Measurements from ENCODE around the gene DLX1.

Gene DLX1

GRCh38 chr2:172095905-172096625 is 10.8 kb downstream of the DLX1 start:
- H3K4me1 Mint-ChIP-seq (ENCODE audit: low read depth), result peaks cover 47% of the 10 kb centered on the region
- H3K4me3 Mint-ChIP-seq, result peak overlapping the region; percentile 76
- peaks cover 90% of the 10 kb centered on the region for H3K27me3 Mint-ChIP-seq
- no peaks in the 10 kb centered on the region for H3K9me3 Mint-ChIP-seq
- no peak overlapping the region for H3K27ac Mint-ChIP-seq
- DNase-seq, result peak; percentile 39
- H3K36me3 Mint-ChIP-seq (ENCODE audit: low read depth), result no peaks in the 10 kb centered on the region

GRCh38 chr2:172096626-172097547 is 11.6 kb downstream of the DLX1 start:
- peaks cover 92% of the 10 kb centered on the region for H3K27me3 Mint-ChIP-seq
- H3K9me3 Mint-ChIP-seq, result no peaks in the 10 kb centered on the region
- H3K36me3 Mint-ChIP-seq (ENCODE audit: low read depth), result no peaks in the 10 kb centered on the region
- H3K27ac Mint-ChIP-seq, result no peak overlapping the region
- DNase-seq, result peak; percentile 45
- H3K4me1 Mint-ChIP-seq (ENCODE audit: low read depth), result peaks cover 55% of the 10 kb centered on the region
- peak overlapping the region; percentile 51 for H3K4me3 Mint-ChIP-seq

GRCh38 chr2:172097557-172098131 is 12.3 kb downstream of the DLX1 start:
- Mint-ChIP-seq H3K4me1 (ENCODE audit: low read depth) (peaks cover 61% of the 10 kb centered on the region), H3K27me3 (peaks cover 91% of the 10 kb centered on the region), H3K36me3 (ENCODE audit: low read depth) (no peaks in the 10 kb centered on the region), H3K4me3 (no peak overlapping the region), H3K27ac (no peak overlapping the region), H3K9me3 (no peaks in the 10 kb centered on the region)
- peak; percentile 37 for DNase-seq

DNA sequence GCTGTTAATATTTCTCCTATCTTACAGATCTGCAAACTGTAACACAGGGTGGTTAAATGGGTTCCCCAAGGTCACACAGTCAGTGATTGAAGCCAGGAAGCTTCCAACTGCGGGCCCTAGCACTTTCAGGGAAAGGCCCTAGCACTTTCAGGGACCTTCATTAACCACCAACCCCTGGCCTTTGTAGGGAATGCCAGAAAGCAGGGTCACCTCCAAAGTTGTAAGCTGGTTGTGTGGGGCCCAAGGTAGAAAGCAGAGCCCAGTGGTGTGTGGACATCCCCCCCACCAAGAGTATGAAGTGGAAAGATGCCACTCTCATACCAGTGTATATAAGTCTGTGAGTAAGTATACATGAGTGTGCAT is 13.0 kb downstream of the DLX1 start:
- Mint-ChIP-seq H3K27ac (no peak overlapping the region), H3K27me3 (peaks cover 90% of the 10 kb centered on the region), H3K9me3 (no peaks in the 10 kb centered on the region), H3K4me1 (ENCODE audit: low read depth) (peaks cover 65% of the 10 kb centered on the region), H3K4me3 (peak overlapping the region; percentile 9), H3K36me3 (ENCODE audit: low read depth) (no peaks in the 10 kb centered on the region)
- peak; percentile 34 for DNase-seq

DNA sequence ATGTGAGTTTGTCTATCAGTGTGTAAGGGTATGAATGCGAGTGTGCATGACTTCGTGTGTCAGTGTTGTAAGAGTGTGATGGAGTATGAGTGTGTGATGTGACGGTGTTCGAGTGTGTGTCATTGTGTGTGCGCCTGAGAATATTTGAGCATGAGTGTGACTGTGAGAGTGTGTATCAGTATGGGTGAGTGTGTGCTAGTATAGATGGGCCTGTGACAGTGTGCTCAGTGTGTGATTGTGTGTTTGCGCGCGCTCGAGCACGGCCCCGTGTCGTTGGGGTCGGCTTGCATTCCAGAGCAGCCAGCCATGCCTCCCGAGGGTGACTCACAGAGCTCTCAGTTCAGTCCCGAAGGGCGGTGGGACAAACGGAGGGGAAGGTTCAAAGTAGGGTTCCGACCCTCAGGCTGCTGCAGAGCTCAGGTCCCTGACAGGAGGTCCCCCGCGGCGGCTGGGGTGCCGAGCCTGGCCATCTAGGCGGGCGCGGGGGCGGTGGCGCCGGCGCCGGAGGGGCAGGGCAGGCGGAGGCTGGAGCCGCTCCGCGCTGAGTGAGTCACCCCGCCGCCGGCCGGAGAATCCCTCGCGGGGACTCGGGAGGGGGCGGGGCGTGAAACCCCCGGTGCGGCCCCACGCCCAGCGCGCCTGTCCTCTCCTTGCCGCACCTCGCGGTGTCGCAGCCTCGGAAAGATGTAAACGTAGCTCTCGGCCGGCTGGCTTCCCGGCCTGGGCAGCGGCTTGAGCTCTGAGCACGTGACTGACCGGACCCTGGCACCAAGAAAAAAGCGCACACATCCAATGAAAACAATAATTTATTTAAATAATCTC is 13.6 kb downstream of the DLX1 start:
- Mint-ChIP-seq H3K4me1 (ENCODE audit: low read depth) (peaks cover 70% of the 10 kb centered on the region), H3K27ac (no peak overlapping the region), H3K27me3 (peaks cover 90% of the 10 kb centered on the region), H3K36me3 (ENCODE audit: low read depth) (no peaks in the 10 kb centered on the region), H3K4me3 (peak overlapping the region; percentile 9), H3K9me3 (no peaks in the 10 kb centered on the region)
- peak; percentile 62 for DNase-seq

DNA sequence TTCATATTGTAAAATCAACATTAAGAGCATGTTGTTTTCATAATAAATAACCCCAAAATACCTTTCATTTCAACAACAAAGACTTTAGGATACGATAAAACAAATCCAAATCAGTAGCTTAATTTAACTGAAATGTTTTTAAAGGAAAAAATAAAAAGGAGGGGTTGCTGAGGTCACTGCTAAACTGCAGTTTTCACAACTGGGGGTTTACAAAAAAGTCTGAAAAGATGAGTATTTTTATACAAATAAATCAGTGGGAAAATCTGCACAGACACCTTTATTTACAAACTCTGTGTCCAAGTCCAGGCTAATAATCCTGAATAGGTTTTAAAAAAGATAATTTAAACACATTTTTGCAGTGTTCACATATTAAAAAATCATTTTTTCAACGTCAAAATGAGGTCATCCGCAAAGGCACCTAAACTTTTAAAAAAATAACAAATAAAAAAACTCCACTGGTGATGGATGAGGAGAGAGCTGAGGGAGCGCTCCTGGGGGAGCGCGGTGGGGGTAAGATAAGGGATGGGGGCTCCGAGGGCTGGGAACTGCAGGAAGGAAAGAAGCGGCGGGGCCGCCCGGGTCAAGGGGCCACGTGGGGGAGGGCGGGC is 14.3 kb downstream of the DLX1 start:
- H3K27ac Mint-ChIP-seq, result no peak overlapping the region

GRCh38 chr2:172100080-172100934 is 15.0 kb downstream of the DLX1 start:
- Mint-ChIP-seq H3K36me3 (ENCODE audit: low read depth) (no peaks in the 10 kb centered on the region), H3K4me3 (peak overlapping the region; percentile 38), H3K9me3 (no peaks in the 10 kb centered on the region), H3K4me1 (ENCODE audit: low read depth) (peaks cover 67% of the 10 kb centered on the region), H3K27ac (peak overlapping the region; percentile 17), H3K27me3 (peaks cover 92% of the 10 kb centered on the region)
- DNase-seq, result peak; percentile 44

More for the DNA sequence above, 14.3 kb downstream of the DLX1 start:
- Mint-ChIP-seq H3K36me3 (ENCODE audit: low read depth) (no peaks in the 10 kb centered on the region), H3K4me3 (peak overlapping the region; percentile 18), H3K27me3 (peaks cover 90% of the 10 kb centered on the region), H3K4me1 (ENCODE audit: low read depth) (peaks cover 69% of the 10 kb centered on the region), H3K9me3 (no peaks in the 10 kb centered on the region)
- no peak for DNase-seq

- Mint-ChIP-seq H3K4me3 (peak overlapping the region; percentile 79), H3K27ac (peak overlapping the region; percentile 38), H3K4me1 (ENCODE audit: low read depth) (peaks cover 65% of the 10 kb centered on the region)
These were observed 15.9 kb downstream of the DLX1 start for GRCh38 chr2:172100935-172101820.

DNA sequence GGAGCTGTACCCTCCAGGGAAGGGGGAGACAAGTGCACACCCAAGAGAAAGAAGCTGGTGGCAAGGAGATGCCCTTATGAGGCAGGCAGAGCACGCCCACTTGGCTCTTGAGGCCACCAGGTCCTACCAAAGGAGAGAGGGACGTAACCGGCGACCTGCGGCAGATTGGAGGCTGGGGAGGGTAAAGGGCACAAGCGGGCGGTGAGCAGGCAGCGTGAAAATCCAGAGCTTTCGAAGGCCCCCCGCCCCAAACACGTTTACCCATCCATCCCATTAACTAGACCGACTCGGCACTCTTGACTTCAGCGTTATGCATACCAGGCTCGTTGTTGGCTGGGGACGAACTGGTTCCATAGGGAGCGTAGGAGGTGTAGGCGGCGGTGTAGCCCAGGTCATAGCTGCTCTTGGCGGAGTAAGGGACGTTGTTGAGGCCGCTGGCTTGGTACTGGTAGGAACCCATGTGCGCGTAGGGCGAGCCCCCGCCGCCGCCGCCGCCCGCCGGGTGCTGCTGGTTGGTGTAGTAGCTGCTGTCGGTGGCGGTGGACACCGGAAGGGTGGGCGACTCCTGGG is 16.6 kb downstream of the DLX1 start:
- peak; percentile 62 for DNase-seq
- Mint-ChIP-seq H3K4me3 (peak overlapping the region; percentile 79), H3K4me1 (ENCODE audit: low read depth) (peaks cover 66% of the 10 kb centered on the region), H3K9me3 (no peaks in the 10 kb centered on the region), H3K27me3 (peaks cover 93% of the 10 kb centered on the region), H3K36me3 (ENCODE audit: low read depth) (no peaks in the 10 kb centered on the region), H3K27ac (peak overlapping the region; percentile 38)

More at GRCh38 chr2:172100935-172101820, 15.9 kb downstream of the DLX1 start:
- no peaks in the 10 kb centered on the region for H3K36me3 Mint-ChIP-seq (ENCODE audit: low read depth)
- H3K27me3 Mint-ChIP-seq, result peaks cover 92% of the 10 kb centered on the region
- no peaks in the 10 kb centered on the region for H3K9me3 Mint-ChIP-seq
- peak; percentile 57 for DNase-seq

DNA sequence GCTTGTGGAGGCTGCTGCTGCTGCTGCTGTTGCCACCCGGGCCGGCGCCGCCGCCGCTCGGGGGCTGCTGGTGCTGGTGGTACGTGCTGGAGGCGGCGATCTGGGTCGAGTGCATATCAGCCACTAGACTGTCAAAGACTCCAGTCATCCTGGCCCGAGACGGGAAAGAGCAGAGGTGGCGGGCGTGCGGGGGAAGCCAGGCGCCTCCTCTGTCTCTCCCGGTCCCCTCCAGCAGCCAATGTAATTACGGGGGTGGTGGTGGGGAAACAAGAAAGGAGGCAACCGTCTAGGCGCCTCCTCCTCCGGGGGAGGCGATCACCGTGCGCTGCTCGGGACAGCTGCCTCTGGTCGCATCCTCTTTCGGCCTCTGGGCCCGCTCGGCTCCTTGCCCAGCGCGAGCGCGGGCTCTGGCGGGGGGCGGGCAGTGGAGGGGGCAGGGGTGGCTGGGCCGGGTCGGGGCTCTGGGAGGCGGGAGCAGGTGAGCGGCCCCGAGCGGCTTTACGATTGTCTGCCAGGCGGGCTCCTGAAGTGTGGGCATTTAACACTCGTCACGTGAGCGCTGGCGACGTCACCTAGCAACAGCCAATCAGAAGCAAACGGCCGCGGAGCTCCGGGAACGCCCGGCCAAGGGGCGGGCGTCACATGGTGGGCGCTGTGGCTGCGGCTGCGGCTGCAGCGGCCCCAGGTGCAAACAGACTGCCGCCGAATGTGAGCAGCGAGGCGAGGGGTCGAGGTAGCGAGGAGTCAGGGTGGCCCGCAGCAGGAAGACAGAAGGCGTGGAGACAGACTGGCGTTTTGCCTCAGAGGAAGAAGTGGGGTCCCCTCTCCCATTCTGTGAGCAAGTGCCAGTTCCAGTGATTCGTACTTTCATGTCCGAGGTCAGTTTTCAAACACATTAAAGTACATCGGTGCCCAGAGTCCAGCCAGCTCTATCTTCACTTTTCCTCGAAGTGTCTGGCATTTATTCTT is 17.4 kb downstream of the DLX1 start, which contains the start of gene DLX2:
Gene DLX2 (minus strand): TSS at position 510 of the 969 bp plus-strand sequence. CDS start 362 bp downstream, at position 148.
- Mint-ChIP-seq H3K4me3 (peak within 1 kb of the TSS; percentile 79), H3K36me3 (ENCODE audit: low read depth) (no peaks in the 10 kb centered on the region), H3K9me3 (no peaks in the 10 kb centered on the region), H3K4me1 (ENCODE audit: low read depth) (peaks cover 61% of the 10 kb centered on the region), H3K27me3 (peaks cover 91% of the 10 kb centered on the region), H3K27ac (peak within 1 kb of the TSS; percentile 73)
- peak; percentile 78 for DNase-seq
